ENCODE measurements around the gene NGLY1.
A peak's percentile ranks its signal among the peaks of the same experiment; 100 is the strongest.

GRCh38 chr3:25789596-25790556 lies 6.6 kb upstream of the NGLY1 start, which contains the start of gene OXSM:
- TF ChIP-seq POLR2AphosphoS5 (IDR thresholded peaks at IDR 0.05; ENCODE audit: insufficient read depth in 1 of 2, low read depth in 1 of 2) (peak; percentile 87 to 88), CTCF (IDR thresholded peaks at IDR 0.05) (no peak), POLR2A (IDR thresholded peaks at IDR 0.05) (no peak)
